Stimulated activated CD4-positive, alpha-beta T cell treated with anti-CD3 and anti-CD28 coated beads, TNF-alpha, amount 100 ng/mL, for 4 hours (primary cell): ENCODE data around the gene ACOT2.
"Not testable (repeated sequence)": the region's sequence is repeated elsewhere in the genome, so short reads cannot be mapped to it uniquely, and the experiment has no call there.

Experiments
- DNase-seq, 3 experiments: peaks; one replicate each; pipeline ENCODE4 v3.0.0-alpha.2; 2020; ENCODE audit warnings: low read depth in 3 of 3

ACOT2 gene

GRCh38 chr14:73567951-73568885, 795 bp upstream of the ACOT2 start:
- DNase-seq = no peak

- not testable (repeated sequence) for DNase-seq
Measured at GRCh38 chr14:73568886-73569184, 178 bp upstream of the ACOT2 start.

GRCh38 chr14:73570913-73571312, 1.9 kb downstream of the ACOT2 start:
- DNase-seq = peak; percentile 39 to 53 (median 50)

- DNase-seq = not testable (repeated sequence)
Measured at GRCh38 chr14:73573034-73573433, 4.0 kb downstream of the ACOT2 start.

- not testable (repeated sequence) for DNase-seq
Measured at GRCh38 chr14:73573740-73574139, 4.7 kb downstream of the ACOT2 start.

GRCh38 chr14:73574251-73574650, 5.2 kb downstream of the ACOT2 start:
- not testable (repeated sequence) for DNase-seq

GRCh38 chr14:73576391-73576790, 7.4 kb downstream of the ACOT2 start:
- no peak for DNase-seq

- not testable (repeated sequence) for DNase-seq
Measured at GRCh38 chr14:73577214-73577613, 8.2 kb downstream of the ACOT2 start.

- not testable (repeated sequence) for DNase-seq
Measured at GRCh38 chr14:73582102-73582979, 13.3 kb downstream of the ACOT2 start.

GRCh38 chr14:73588695-73589094, 19.7 kb downstream of the ACOT2 start:
- no peak for DNase-seq

GRCh38 chr14:73589116-73589515, 20.1 kb downstream of the ACOT2 start:
- DNase-seq = no peak

GRCh38 chr14:73590673-73591004, 21.6 kb downstream of the ACOT2 start:
- not testable (repeated sequence) for DNase-seq

- DNase-seq = peak; percentile 22 to 39 (median 38)
Measured at GRCh38 chr14:73591690-73592449, 22.9 kb downstream of the ACOT2 start, which contains the start of gene ACOT4. ACOT4 (plus strand) TSS chr14:73591873; CDS start chr14:73591960, 87 bp downstream.

GRCh38 chr14:73594491-73594890, 25.5 kb downstream of the ACOT2 start:
- no peak for DNase-seq

- DNase-seq = no peak
Measured at GRCh38 chr14:73599499-73599898, 30.5 kb downstream of the ACOT2 start.

- no peak for DNase-seq
Measured at GRCh38 chr14:73602994-73603393, 34.0 kb downstream of the ACOT2 start.

- no peak for DNase-seq
Measured at GRCh38 chr14:73606271-73606670, 37.3 kb downstream of the ACOT2 start.

- no peak for DNase-seq
Measured at GRCh38 chr14:73607241-73607640, 38.2 kb downstream of the ACOT2 start.

GRCh38 chr14:73610687-73611086, 41.7 kb downstream of the ACOT2 start:
- no peak for DNase-seq

- DNase-seq = peak; percentile 30 to 43 (median 42)
Measured at GRCh38 chr14:73612339-73613045, 43.5 kb downstream of the ACOT2 start, which contains the start of gene ACOT6. ACOT6 (plus strand) TSS chr14:73612517; CDS start chr14:73612572, 55 bp downstream.

GRCh38 chr14:73613046-73613383, 44.0 kb downstream of the ACOT2 start:
- no peak for DNase-seq
